NCI-H510A (cell line): ENCODE data around the gene LRRC61.
A peak's percentile ranks its signal among the peaks of the same experiment; 100 is the strongest.

Source experiments
- DNase-seq: peaks from one replicate; lab custom pipeline; 2025; lab: John Stamatoyannopoulos, UW

LRRC61 gene

GRCh38 chr7:150371131-150371995 lies 48.2 kb downstream of the LRRC61 start:
- no peak for DNase-seq

- no peak for DNase-seq
Measured at GRCh38 chr7:150371996-150372270, 48.8 kb downstream of the LRRC61 start.

GRCh38 chr7:150372271-150373048 lies 49.3 kb downstream of the LRRC61 start:
- no peak for DNase-seq

- peak; percentile 28 for DNase-seq
Measured at GRCh38 chr7:150373049-150373801, 50.1 kb downstream of the LRRC61 start.

GRCh38 chr7:150374026-150374425 lies 50.9 kb downstream of the LRRC61 start:
- no peak for DNase-seq

GRCh38 chr7:150374472-150374871 lies 51.3 kb downstream of the LRRC61 start:
- no peak for DNase-seq

- no peak for DNase-seq
Measured at GRCh38 chr7:150375662-150376521, 52.7 kb downstream of the LRRC61 start.

GRCh38 chr7:150376560-150376959 lies 53.4 kb downstream of the LRRC61 start:
- no peak for DNase-seq

GRCh38 chr7:150377196-150377595 lies 54.0 kb downstream of the LRRC61 start:
- no peak for DNase-seq

GRCh38 chr7:150377635-150378034 lies 54.5 kb downstream of the LRRC61 start:
- DNase-seq: no peak

GRCh38 chr7:150378115-150378852 lies 55.1 kb downstream of the LRRC61 start:
- peak; percentile 50 for DNase-seq

GRCh38 chr7:150378853-150379440 lies 55.8 kb downstream of the LRRC61 start, which contains the start of gene ZNF775:
ZNF775 (plus strand) TSS chr7:150379330; CDS start chr7:150388471, 9,141 bp downstream.
- DNase-seq: peak; percentile 86

GRCh38 chr7:150379441-150380379 lies 56.6 kb downstream of the LRRC61 start:
- no peak for DNase-seq

- DNase-seq: no peak
Measured at GRCh38 chr7:150380463-150380862, 57.3 kb downstream of the LRRC61 start.

- no peak for DNase-seq
Measured at GRCh38 chr7:150381096-150381495, 57.9 kb downstream of the LRRC61 start.

GRCh38 chr7:150381785-150382122 lies 58.6 kb downstream of the LRRC61 start:
- no peak for DNase-seq

GRCh38 chr7:150382123-150382843 lies 59.1 kb downstream of the LRRC61 start:
- no peak for DNase-seq

- DNase-seq: no peak
Measured at GRCh38 chr7:150382844-150383225, 59.7 kb downstream of the LRRC61 start.
